H9 (cell line): ENCODE results near the gene NSFL1C. TPM values are rescaled to one million over a fixed set of nuclear protein-coding genes. Genes with fewer than 3 reads are reported as not detected.

Experiments used
- DNase-seq: peaks from one replicate; pipeline ENCODE4 v3.0.0-alpha.2; 2017
- H2AFZ ChIP-seq: one replicate; pipeline ENCODE4 v1.6.1; 2013; ENCODE audit warnings: mild to moderate bottlenecking, low read length, control low read depth, moderate library complexity
- H2AK5ac ChIP-seq: 2 replicates; pipeline ENCODE4 v1.6.1; 2013; ENCODE audit warnings: low read length, control low read depth, mixed read lengths; ENCODE audit not compliant: insufficient read length
- H2BK120ac ChIP-seq: one replicate; pipeline ENCODE4 v1.6.1; 2013; ENCODE audit warnings: low read depth, mild to moderate bottlenecking, low read length, control low read depth, inconsistent platforms; ENCODE audit not compliant: poor library complexity, severe bottlenecking
- H2BK12ac ChIP-seq: 2 replicates; pipeline ENCODE4 v1.6.1; 2013; ENCODE audit warnings: low read length, control low read depth, mixed read lengths, low read depth; ENCODE audit not compliant: insufficient read length
- H2BK15ac ChIP-seq: 2 replicates; pipeline ENCODE4 v1.6.1; 2013; ENCODE audit warnings: low read depth, low read length, control low read depth
- H2BK20ac ChIP-seq: one replicate; pipeline ENCODE4 v1.6.1; 2013; ENCODE audit warnings: low read depth, mild to moderate bottlenecking, low read length, control low read depth, inconsistent platforms; ENCODE audit not compliant: poor library complexity, severe bottlenecking
- H2BK5ac ChIP-seq: 2 replicates; pipeline ENCODE4 v1.6.1; 2013; ENCODE audit warnings: low read length, control low read depth, mixed read lengths; ENCODE audit not compliant: insufficient read length
- H3K14ac ChIP-seq: 2 replicates; pipeline ENCODE4 v1.6.1; 2013; ENCODE audit warnings: low read length, control low read depth; ENCODE audit not compliant: insufficient read depth
- H3K18ac ChIP-seq: 2 replicates; pipeline ENCODE4 v1.6.1; 2013; ENCODE audit warnings: low read depth, mild to moderate bottlenecking, mixed read lengths, low read length, control low read depth; ENCODE audit not compliant: insufficient read length
- H3K23ac ChIP-seq: 2 replicates; pipeline ENCODE4 v1.6.1; 2013; ENCODE audit warnings: low read length, control low read depth, mixed read lengths, low read depth; ENCODE audit not compliant: insufficient read length
- H3K23me2 ChIP-seq: 2 replicates; pipeline ENCODE4 v1.6.1; 2013; ENCODE audit warnings: low read depth, mild to moderate bottlenecking, mixed read lengths, low read length, control low read depth; ENCODE audit not compliant: insufficient read length, poor library complexity, severe bottlenecking
- H3K27ac ChIP-seq: 2 replicates; pipeline ENCODE4 v1.5.1; 2013; ENCODE audit warnings: low read length, control low read depth, mixed read lengths, low read depth; ENCODE audit not compliant: insufficient read length
- H3K27me3 ChIP-seq: 2 replicates; pipeline ENCODE4 v1.6.1; 2013; ENCODE audit warnings: low read length, control low read depth, inconsistent platforms; ENCODE audit not compliant: insufficient read depth
- H3K4ac ChIP-seq: 2 replicates; pipeline ENCODE4 v1.6.1; 2013; ENCODE audit warnings: low read depth, mild to moderate bottlenecking, control low read depth, inconsistent platforms, low read length, moderate library complexity
- H3K4me1 ChIP-seq: 2 replicates; pipeline ENCODE4 v1.6.1; 2013; ENCODE audit warnings: low read length, control low read depth, inconsistent platforms; ENCODE audit not compliant: insufficient read depth
- H3K4me2 ChIP-seq: 2 replicates; pipeline ENCODE4 v1.6.1; 2013; ENCODE audit warnings: low read length, control low read depth, mixed read lengths; ENCODE audit not compliant: insufficient read length, insufficient read depth
- H3K56ac ChIP-seq: 2 replicates; pipeline ENCODE4 v1.6.1; 2013; ENCODE audit warnings: low read depth, mild to moderate bottlenecking, mixed read lengths, low read length, control low read depth; ENCODE audit not compliant: insufficient read length
- H3K79me1 ChIP-seq: 2 replicates; pipeline ENCODE4 v1.6.1; 2013; ENCODE audit warnings: low read depth, mild to moderate bottlenecking, moderate library complexity, low read length, control low read depth, inconsistent platforms; ENCODE audit not compliant: insufficient read depth, poor library complexity, severe bottlenecking
- H3K79me2 ChIP-seq: 2 replicates; pipeline ENCODE4 v1.6.1; 2013; ENCODE audit warnings: low read length, control low read depth, inconsistent platforms; ENCODE audit not compliant: insufficient read depth
- H3K9ac ChIP-seq: 2 replicates; pipeline ENCODE4 v1.6.1; 2013; ENCODE audit warnings: low read length, control low read depth, mixed read lengths; ENCODE audit not compliant: insufficient read length; ENCODE audit errors: extremely low read depth
- H3K9me3 ChIP-seq: one replicate; pipeline ENCODE4 v1.6.1; 2013; ENCODE audit warnings: low read depth, low read length, inconsistent platforms; ENCODE audit not compliant: control insufficient read depth
- H3T11ph ChIP-seq: one replicate; pipeline ENCODE4 v1.6.1; 2013; ENCODE audit warnings: mild to moderate bottlenecking, low read length, control low read depth, inconsistent platforms
- H4K20me1 ChIP-seq: one replicate; pipeline ENCODE4 v1.6.1; 2013; ENCODE audit not compliant: control insufficient read depth, insufficient read length, insufficient read depth
- H4K5ac ChIP-seq: 2 replicates; pipeline ENCODE4 v1.6.1; 2013; ENCODE audit warnings: low read depth, mild to moderate bottlenecking, mixed read lengths, low read length, control low read depth; ENCODE audit not compliant: insufficient read length
- H4K8ac ChIP-seq: replicated peaks from 2 replicates; pipeline ENCODE4 v1.6.1; 2013; ENCODE audit warnings: low read length, control low read depth, mixed read lengths, low read depth; ENCODE audit not compliant: insufficient read length
- H4K91ac ChIP-seq: 2 replicates; pipeline ENCODE4 v1.6.1; 2013; ENCODE audit warnings: low read depth, mild to moderate bottlenecking, moderate library complexity, mixed read lengths, low read length, control low read depth; ENCODE audit not compliant: insufficient read length
- H3K27ac Mint-ChIP-seq, 3 experiments: 2 replicates in 2 of 3; 3 replicates in 1 of 3; pipeline ENCODE4 v1.8.0; 2020 to 2021; ENCODE audit warnings: mixed read lengths in 3 of 3, mild to moderate bottlenecking in 1 of 3, moderate library complexity in 1 of 3
- H3K27me3 Mint-ChIP-seq: 2 replicates; pipeline ENCODE4 v1.8.0; 2021; ENCODE audit warnings: low read depth, mild to moderate bottlenecking, moderate library complexity, mixed read lengths
- H3K36me3 Mint-ChIP-seq, 3 experiments: 2 replicates in 2 of 3; 3 replicates in 1 of 3; pipeline ENCODE4 v1.8.0; 2020 to 2021; ENCODE audit warnings: low read depth in 3 of 3, mixed read lengths in 3 of 3; ENCODE audit not compliant: insufficient read depth in 1 of 3
- H3K4me1 Mint-ChIP-seq, 2 experiments: 2 replicates each; pipeline ENCODE4 v1.8.0; 2020; ENCODE audit warnings: mixed read lengths in 2 of 2
- H3K4me3 Mint-ChIP-seq, 2 experiments: 2 replicates in 1 of 2; 3 replicates in 1 of 2; pipeline ENCODE4 v1.8.0; 2020 to 2021; ENCODE audit warnings: mild to moderate bottlenecking in 2 of 2, mixed read lengths in 2 of 2, moderate library complexity in 1 of 2
- H3K9me3 Mint-ChIP-seq, 2 experiments: 2 replicates in 1 of 2; 3 replicates in 1 of 2; pipeline ENCODE4 v1.8.0; 2020; ENCODE audit warnings: mild to moderate bottlenecking in 2 of 2, mixed read lengths in 2 of 2, moderate library complexity in 1 of 2
- WGBS: extraction: QIAGEN DNeasy Blood & Tissue Kit; methylation state at CpG from one replicate; pipeline ENCODE4 v1.1.7; 2013; ENCODE audit warnings: missing lambda C conversion rate, low lambda C conversion rate, mixed read lengths; ENCODE audit not compliant: insufficient read length; ENCODE audit errors: extremely low coverage; 5-methylcytosine and 5-hydroxymethylcytosine counted together
- total RNA-seq: library from RNA; stranded (reverse); gene quantifications from 2 replicates; pipeline ENCODE4 v1.2.1, GENCODE V29; 2021
- TF ChIP-seq, protein P1 (sequence below): fragments of 200-600 bp; sonication (generic); conservative IDR thresholded peaks from 3 replicates; pipeline ENCODE4 v1.8.0; 2021; ENCODE audit warnings: antibody characterized with exemption, mild to moderate bottlenecking

Gene NSFL1C
- total RNA-seq, 1 experiment from 2014 or later, result 81.8 TPM

DNA sequence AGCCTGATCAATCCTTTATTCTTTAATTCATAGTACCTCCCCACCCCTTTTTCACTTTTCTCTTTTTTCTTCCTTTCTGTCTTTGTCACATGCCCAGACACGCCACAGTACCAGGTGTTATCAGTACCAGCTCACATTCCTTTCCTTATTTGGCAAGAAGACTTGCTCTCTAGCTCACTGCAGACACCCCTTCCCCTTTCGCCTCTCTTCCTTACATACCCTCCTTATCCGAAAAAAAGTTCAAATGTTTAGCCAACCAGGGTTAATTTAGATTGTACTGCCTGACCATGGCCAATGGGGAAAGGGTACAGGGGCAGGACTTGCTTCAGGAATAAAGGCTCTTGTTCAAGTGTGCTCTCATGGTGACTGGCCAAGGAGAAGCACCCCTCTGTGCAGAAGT lies 33.8 kb upstream of the NSFL1C start:
- Histone ChIP-seq H3K4me2 (no peak overlapping the region), H3K23ac (no peak overlapping the region), H2AFZ (peak overlapping the region; percentile 6), H4K5ac (peak overlapping the region; percentile 33), H2BK12ac (no peak overlapping the region), H3K56ac (no peak overlapping the region), H3K14ac (no peak overlapping the region; the same call in 1 of the 2 replicates), H4K8ac (no peak overlapping the region), H2BK5ac (no peak overlapping the region), H3K79me2 (no peaks in the 10 kb centered on the region), H3T11ph (no peak overlapping the region), H2BK20ac (no peak overlapping the region), H3K18ac (no peak overlapping the region), H3K9me3 (no peaks in the 10 kb centered on the region), H2BK15ac (no peak overlapping the region), H2AK5ac (no peak overlapping the region), H2BK120ac (no peak overlapping the region), H3K79me1 (no peaks in the 10 kb centered on the region), H3K9ac (no peak overlapping the region), H3K4me1 (no peaks in the 10 kb centered on the region), H3K4ac (no peak overlapping the region), H3K27me3 (no peaks in the 10 kb centered on the region), H4K20me1 (no peaks in the 10 kb centered on the region), H3K23me2 (no peaks in the 10 kb centered on the region), H4K91ac (peak overlapping the region; percentile 85), H3K27ac (peak overlapping the region; percentile 33)
- H3K4me1 Mint-ChIP-seq, result peaks cover 13 to 19% of the 10 kb centered on the region in 2 experiments
- WGBS, result no CpG with 5 or more reads among the region's 3 CpGs
- no peak overlapping the region for H3K4me3 Mint-ChIP-seq
- peaks cover 11 to 12% of the 10 kb centered on the region in 2 experiments for H3K9me3 Mint-ChIP-seq
- H3K27me3 Mint-ChIP-seq, result peaks cover 26% of the 10 kb centered on the region
- peak; percentile 59 for DNase-seq
- peaks cover 2 to 12% (median 3%) of the 10 kb centered on the region in 3 experiments; a peak in 3 of 7 replicates for H3K36me3 Mint-ChIP-seq
- TF ChIP-seq, protein P1, sequence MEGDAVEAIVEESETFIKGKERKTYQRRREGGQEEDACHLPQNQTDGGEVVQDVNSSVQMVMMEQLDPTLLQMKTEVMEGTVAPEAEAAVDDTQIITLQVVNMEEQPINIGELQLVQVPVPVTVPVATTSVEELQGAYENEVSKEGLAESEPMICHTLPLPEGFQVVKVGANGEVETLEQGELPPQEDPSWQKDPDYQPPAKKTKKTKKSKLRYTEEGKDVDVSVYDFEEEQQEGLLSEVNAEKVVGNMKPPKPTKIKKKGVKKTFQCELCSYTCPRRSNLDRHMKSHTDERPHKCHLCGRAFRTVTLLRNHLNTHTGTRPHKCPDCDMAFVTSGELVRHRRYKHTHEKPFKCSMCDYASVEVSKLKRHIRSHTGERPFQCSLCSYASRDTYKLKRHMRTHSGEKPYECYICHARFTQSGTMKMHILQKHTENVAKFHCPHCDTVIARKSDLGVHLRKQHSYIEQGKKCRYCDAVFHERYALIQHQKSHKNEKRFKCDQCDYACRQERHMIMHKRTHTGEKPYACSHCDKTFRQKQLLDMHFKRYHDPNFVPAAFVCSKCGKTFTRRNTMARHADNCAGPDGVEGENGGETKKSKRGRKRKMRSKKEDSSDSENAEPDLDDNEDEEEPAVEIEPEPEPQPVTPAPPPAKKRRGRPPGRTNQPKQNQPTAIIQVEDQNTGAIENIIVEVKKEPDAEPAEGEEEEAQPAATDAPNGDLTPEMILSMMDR, result no peak
- peak overlapping the region in 2 of 3 experiments; percentile 1 to 65; a peak in 3 of 7 replicates for H3K27ac Mint-ChIP-seq
